ENCODE measurements around the gene FAM76B.

Gene FAM76B

DNA sequence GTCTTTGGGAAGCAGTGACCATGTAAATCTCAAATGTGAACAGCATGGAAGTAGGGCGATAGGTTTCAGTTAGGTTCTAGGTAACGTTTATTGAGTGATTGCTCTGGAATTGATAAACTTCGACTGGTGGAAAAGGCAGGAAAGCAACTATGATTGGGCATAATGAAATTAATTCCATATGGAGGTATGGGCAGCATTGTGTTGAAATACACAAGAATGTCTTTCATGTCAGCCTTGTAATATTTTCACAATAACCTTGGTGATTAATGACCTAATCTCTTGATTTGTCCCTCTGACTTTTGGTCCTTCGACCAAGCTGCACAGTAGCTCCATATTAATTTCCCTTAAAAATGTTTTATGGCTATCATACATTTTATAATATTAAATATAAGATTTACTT, 3.5 kb upstream of the FAM76B start:
- in situ Hi-C loops (cut with HindIII; ENCODE audit: low sequenced_read_pairs) = loop anchor here (5.0 kb wide), 1 partner anchor 604 kb away; no protein-coding TSS in a partner anchor

DNA sequence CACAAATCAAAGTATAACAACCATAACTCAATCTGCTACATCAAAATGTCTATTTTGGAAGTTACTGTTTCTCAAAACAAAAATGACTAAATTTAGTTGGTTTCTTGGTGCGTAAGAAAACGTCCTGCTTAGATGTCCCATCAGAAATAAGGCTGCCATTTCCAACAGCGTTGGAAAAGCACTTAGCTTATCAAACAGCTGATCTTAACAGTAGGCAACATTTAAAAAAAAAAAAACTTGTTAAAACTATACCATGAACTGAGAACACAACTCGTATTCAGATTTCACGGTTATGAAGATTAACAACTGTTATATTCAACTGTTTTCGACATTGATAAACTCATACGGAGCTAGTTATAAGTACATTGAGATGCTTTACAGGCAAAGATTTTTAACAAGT, 3.1 kb upstream of the FAM76B start:
- in situ Hi-C loops (cut with HindIII; ENCODE audit: low sequenced_read_pairs) = loop anchor here (5.0 kb wide), 1 partner anchor 605 kb away; no protein-coding TSS in a partner anchor

DNA sequence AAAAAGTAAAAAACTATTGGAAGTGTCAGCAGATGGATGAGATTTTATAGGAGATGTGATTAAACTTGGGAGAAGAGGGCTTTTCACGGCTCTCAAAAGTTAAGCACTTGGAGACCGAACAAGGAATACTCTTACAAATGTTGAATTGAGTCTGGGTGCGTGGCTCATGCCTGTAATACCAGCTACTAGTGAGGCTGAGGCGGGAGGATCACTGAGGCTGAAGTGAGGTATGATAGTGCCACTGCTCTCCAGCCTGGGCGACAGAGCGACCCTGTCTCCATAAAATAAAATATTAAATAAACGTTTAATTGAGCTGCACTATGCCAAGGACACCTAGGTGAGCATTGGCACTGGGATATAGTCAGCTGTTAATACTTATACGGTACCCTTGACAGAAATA, 2.6 kb upstream of the FAM76B start:
- in situ Hi-C loops (cut with HindIII; ENCODE audit: low sequenced_read_pairs) = loop anchor here (5.0 kb wide), 1 partner anchor 605 kb away; no protein-coding TSS in a partner anchor

DNA sequence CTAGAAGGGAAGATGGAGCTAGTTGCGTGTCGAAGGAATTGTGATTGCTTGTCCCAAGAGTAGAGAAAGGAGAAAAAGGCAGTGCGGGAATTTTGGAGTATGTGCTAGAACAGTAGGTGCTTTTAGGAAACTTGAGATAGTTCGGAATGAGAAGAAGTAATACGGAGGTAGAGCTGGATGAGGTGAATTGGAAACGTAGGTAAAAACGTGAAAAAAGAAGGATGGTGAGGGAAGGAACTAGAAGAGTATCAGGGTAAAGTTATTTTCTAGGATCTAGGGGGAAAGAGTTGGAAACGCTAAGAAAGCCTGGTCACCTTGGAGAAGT, 2.1 kb upstream of the FAM76B start:
- in situ Hi-C loops (cut with HindIII; ENCODE audit: low sequenced_read_pairs) = loop anchor here (5.0 kb wide), 1 partner anchor 606 kb away; no protein-coding TSS in a partner anchor

DNA sequence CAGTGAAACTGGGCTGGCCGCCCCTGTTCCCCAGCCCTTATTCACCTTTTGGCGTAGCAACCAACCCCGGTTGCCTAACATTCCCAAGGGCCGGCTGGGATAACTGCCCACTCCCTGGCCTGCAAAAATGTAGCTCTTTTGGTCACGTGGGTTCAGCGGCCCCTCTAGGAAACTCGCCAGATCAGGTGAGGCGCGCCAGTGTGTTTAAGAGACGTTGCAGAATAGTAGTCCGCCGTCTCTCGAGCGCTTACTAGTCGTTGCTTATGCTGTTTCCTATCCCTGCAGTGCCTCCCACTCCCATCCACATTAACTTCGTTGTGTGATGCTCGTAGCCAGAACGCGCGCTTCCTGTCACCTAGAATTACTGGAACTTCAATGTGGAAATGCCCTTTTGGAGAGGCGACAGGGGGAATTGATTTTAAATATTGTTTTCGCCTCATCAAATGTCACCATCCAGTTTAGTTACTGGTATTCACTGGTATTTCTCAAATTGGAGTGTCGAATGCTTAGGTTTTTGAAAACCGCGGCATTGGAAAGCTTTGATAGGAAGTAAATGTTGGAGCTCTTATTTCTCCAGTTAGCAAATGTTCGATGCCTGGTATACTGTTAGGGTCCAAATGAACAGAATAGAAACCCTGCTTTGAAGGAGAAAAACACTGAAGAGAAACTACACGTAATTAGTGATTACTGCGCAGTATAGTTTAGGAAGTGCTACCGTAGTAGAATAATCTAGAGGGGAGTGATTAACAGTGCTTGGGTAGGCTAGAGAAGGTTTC, 1.5 kb upstream of the FAM76B start:
- in situ Hi-C loops (cut with HindIII; ENCODE audit: low sequenced_read_pairs) = loop anchor here (5.0 kb wide), 1 partner anchor 606 kb away; no protein-coding TSS in a partner anchor

DNA sequence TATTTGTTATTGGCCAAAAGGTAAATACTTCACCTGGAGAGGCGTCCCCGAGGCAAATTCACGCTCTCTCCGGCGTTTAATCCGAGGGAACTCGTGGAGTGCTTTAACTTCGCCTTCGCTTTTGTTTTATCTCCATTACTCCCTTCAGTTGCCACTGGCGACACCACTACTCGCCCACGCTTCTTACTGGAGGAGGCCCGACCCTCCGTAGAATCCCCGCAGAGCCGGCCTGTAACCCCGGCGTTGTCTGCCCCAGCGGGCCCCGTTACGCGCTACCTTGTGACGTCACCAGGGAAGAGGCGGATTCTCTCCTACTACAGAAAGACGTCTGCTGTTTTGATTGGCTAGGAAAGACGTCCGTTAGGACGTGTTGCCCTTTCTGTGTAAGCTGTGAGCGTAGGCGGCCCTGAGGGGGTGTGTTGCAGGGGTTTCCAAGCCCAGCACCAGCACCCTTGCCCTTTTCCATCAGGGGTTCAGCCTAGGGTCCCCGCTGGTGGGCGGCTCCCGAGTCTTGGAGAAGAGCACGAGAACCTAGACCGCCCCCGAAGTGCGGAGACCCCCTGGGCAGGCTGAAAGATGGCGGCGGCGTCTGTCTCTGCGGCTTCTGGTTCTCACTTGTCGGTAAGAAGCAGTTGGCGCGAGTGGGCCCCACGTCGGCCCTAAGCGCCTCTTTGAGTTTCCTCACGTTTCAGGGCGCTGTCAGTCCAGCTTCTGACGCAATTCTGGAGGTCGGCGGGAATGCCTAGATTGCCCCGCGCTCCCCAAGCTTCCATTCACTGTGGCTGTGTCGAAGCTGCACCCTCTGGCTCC, 746 bp upstream of the FAM76B start, which contains the start of gene CEP57:
Gene CEP57 (plus strand): TSS at position 376 of the 810 bp plus-strand sequence. CDS start 201 bp downstream, at position 577.
- in situ Hi-C loops (cut with HindIII; ENCODE audit: low sequenced_read_pairs) = loop anchor here (5.0 kb wide), 1 partner anchor 607 kb away; no protein-coding TSS in a partner anchor

DNA sequence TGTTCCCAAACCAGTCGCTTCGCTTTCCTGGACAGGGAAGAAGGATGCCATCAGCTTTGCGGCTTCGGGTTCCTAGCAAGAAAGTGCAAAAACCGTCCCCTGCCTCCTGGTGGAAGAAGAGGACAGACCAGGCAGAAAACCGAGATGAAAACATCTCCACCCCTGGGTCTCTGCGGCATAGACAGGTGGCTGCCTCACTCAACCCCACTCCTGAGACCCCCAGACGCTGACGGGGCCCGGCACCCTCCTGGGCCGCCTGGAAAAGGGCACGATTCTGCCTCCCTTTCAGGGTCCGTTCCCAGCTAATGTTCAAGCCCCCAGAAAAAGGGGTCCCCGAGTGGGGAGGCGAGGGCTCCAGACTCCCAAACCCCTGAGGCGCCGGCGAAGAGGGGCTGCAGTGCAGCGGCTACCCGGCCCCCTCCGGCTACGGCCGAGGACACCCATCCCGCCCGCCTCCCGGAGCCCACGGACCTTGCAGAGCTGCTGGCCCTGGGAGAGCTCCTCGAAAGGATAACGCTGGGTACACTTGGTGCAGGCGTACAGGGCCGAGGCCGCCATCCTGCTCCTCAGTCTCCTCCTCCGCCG, 569 bp downstream of the FAM76B start:
- in situ Hi-C loops (cut with HindIII; ENCODE audit: low sequenced_read_pairs) = no loop called here

DNA sequence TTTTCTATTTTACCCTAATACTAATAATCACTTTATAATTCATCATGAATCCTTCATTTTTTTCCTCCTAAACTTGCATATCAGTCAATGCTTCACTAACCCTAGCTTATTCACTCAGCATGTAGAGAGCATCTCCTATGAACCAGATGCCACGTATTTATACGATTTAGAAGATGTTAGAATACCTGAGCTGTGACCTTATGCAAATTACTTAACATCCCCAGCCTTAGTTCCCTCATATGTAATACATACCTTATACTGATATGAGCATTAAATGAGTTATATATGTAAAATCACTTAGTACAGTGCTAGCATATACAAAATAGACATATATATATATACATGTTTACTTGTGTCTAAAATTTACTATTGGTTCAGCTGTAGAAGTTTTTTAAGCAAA, 9.0 kb downstream of the FAM76B start:
- in situ Hi-C loops (cut with HindIII; ENCODE audit: low sequenced_read_pairs) = no loop called here

DNA sequence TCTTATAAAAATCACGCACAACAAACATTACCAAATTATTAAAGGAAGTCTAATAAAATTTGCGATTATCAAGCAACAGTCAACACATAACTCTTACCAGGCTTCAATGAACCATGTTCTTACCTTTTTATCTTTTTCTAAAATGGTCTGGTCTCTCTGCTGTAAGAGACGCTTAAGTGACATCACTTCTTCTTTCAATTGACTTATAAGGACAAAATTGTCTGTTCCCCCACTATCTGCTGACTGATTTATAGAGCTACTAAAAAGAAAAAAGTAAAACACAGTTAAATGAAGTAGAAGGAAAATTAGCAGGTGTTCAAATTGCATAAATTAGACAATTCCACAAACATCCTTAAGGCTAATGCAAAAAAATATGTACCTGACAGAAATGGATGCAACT, 10.9 kb downstream of the FAM76B start:
- in situ Hi-C loops (cut with HindIII; ENCODE audit: low sequenced_read_pairs) = no loop called here

DNA sequence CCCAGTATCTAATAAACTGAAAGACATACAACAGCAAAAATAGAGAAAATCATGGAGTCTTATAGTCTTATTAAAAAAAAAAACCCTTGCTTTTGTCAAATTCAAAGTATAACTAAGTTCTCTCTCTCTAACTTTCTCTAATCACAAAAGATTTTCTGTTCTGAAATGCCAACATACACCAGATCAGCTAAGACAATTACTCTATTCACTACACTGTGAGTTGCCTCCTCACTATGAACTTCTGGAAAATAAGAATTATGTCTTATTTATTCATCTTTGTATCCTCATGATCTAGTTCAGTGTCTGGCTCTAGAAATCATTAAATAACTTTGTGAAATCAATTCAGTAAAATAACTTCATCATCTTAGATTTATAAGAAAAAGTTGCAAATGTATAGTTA, 12.7 kb downstream of the FAM76B start:
- in situ Hi-C loops (cut with HindIII; ENCODE audit: low sequenced_read_pairs) = no loop called here

DNA sequence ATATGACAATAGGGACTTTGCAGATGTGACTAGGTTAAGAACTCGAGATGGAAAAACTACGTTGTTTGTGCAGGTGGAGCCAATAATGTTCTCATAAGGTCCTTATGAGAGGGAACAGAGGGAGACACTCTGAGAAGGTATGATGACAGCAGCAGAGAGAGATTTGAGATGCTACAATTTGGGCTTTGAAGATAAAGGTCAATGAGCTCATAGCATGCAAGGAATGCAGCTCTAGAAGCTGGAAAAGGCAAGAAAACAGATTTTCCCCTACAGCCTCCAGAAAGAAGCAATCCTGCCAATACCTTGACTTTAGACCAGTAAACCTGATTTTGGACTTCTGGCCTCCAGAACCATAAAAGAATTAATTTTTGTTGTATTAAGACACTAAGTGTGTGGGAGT, 21.1 kb downstream of the FAM76B start:
- in situ Hi-C loops (cut with HindIII; ENCODE audit: low sequenced_read_pairs) = no loop called here

DNA sequence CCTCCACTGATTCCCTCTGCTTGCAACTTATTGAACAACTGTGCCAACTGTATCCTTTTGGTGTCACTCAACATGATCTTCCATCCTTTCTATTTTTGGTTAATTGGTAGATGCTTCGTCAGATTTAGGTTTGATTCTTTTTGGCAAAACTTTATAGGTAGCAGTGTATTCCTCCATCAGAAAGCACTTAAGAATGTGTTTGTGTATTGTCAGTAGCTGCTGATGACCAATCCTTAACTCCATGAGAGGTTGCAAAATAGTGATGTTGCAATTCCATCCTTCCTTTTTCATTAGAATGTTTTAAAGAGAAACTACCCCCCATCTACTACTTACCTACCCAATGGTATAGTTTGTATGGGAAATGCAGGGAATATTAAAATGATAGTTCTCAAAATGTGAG, 22.1 kb downstream of the FAM76B start:
- in situ Hi-C loops (cut with HindIII; ENCODE audit: low sequenced_read_pairs) = no loop called here

DNA sequence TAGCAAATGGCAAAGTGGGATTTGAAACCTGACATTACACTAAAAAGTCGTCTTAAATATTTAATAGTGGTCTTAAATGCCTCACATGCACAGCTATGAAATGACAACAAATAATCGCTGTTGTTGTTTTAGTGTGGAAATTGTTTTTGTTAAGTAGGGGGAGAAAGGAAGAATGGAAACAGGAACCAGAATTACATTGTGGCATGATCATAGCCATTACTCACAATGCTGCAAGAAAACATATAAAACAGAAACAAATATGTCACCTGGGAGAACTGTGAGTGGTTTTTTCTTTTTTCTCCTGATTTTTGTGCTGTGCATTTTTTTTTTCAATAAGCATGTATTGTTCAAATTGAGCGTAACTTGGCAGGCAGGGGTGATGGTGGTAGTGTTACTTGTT, 22.9 kb downstream of the FAM76B start:
- in situ Hi-C loops (cut with HindIII; ENCODE audit: low sequenced_read_pairs) = no loop called here

DNA sequence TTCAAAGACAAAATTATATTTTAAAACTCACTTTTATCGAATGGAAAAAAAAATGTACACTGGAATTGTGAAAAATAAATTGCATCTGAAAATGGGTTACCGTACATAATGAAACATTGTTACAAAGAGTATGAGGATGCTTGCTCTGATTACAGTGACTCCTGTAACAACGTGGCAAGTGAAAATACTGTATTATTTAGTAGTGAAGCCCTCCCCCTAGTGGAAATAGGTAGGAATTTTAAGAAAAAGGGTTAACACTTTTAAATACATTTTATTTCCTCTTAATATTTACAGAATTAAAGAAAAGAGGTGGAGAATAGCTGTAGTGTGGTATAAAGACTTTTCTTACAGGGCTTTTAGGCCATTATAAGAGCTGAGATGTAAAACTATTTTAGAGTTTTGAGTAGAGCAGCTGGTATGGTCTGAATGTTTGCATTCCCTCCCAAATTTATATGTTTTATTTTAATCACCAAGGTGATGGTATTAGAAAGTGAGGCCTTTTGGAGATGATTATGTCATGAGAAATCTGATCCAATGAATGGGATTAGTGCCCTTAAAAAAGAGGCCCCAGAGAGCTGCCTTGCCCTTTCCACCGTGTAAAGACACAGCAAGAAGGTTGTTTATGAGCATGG, 25.2 kb downstream of the FAM76B start:
- in situ Hi-C loops (cut with HindIII; ENCODE audit: low sequenced_read_pairs) = no loop called here

DNA sequence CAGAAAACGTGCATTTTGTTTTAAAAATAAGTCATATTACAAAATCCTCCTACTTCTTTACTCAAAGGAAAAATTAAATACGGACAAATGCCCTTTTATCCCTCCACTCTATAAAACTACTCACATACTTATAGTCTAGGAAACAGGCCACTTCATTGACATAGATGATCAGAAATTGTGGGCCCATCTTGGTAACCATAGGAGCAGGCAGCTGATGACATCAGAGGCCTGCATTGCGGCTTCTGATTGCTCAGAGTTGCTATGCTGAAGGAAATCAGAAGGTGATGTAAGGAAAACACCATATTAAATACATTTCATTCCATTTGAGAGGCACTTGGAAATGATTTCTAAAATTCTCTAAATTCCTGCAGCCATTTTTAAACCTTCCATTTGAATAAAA, 27.0 kb downstream of the FAM76B start:
- in situ Hi-C loops (cut with HindIII; ENCODE audit: low sequenced_read_pairs) = no loop called here

DNA sequence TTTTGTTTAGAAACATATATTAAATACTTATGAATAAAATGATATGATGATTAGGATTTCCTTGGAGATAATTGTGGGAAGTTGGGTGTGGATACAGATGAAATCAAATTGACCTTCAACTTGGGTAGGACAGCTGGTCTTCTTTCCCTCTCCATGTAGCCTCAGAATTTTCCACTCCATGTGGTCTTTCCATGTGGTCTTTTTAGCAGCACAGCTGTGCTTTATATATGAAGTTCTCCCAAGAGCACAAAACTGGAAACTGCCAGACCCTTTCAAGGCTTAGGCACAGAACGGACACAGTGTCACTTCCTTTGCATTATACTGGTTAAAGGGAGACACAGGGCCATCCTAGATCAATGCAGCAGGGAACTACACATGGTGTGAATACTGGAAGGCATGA, 28.6 kb downstream of the FAM76B start:
- in situ Hi-C loops (cut with HindIII; ENCODE audit: low sequenced_read_pairs) = no loop called here

DNA sequence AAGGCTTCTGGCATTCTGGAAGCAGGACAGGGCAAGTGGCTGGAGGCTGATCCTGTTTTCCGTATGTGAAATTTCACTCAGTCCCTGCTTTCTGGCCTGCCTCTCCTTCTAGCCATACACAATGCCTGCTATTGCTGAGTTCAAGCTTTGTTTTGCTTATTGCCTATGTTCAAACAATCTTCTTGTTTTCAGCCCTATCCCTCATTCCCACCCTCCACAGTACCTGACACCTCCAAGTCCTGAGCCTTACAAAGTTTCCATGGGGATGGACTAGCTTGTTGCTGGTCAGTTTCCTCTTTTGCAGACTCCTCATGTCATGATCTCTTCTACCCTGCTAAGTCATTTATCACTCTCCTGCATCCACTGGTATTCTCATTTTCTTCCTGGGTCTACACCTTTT, 38.1 kb downstream of the FAM76B start:
- in situ Hi-C loops (cut with HindIII; ENCODE audit: low sequenced_read_pairs) = no loop called here

DNA sequence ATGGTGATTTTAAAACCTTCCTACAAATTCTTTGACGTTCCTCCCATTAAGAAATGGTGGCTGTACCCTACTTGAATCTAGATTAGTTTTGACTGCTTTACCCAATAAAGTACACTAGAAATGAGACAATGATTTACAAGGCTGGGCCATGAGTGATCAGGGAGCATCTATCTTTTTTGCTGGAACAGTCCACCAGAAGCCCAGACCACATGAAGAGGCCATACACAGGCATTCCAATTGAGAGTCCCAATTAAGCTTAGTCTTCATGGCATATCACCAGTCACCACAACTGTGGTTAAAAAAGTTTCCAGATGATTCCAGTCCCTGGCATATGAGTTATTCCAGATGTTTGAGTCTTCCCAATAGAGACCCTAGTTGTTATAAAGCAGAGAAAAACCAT, 39.5 kb downstream of the FAM76B start:
- in situ Hi-C loops (cut with HindIII; ENCODE audit: low sequenced_read_pairs) = no loop called here

DNA sequence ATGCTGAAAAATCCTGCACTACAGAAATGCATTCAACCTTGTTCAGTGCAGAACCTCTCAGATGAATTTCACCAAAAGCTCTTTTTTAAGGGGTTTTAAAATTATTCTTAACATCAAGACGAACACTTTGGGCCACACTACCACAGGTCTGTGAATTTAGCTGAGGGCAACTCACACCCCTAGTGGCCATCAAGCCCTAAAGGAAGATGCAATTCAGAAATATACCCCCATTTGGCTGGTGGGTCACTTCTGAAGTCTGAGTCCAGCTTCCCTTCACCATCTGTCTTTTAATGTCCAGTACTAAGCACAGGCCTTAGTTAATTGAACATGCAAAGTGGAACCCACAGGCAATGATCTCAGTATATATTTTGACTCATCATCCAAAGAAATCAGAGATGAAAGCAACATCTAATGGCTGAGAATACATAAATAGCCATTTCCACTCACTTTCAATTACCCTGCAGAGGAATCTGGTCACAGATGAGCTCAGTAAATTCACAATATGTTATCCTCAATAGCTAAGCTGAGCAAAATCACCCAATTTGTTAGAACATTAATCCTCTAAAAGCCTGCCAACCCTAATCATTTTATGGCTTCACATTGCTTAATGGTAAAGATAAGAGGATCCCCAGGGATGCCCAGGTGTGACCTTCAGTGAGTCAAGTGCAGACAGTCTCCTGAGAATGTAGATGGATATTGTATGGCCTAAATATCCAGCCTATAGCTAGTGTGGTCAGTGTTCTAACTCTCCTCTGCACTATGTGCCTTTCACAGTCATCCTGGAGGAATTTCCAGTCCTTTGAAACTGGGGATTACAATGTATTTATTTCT, 50.3 kb downstream of the FAM76B start:
- in situ Hi-C loops (cut with HindIII; ENCODE audit: low sequenced_read_pairs) = no loop called here

DNA sequence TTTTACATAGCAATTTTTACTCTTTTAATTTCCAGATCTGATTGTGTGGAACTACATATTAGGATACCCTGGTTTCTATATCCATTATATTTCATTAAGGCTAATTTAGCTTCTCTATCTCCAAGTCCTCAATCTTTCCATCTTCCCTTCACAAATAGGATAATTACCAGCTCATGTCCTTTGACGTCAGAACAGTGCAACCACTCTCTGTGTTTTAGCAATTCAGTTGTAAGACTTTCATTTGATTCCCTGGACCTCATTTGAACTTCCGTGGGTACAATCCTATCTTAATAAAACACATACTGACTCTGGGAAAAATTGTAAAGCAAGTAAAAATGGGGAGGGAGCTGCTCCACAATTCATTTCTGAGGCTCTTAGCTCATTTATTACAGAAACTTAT, 52.8 kb downstream of the FAM76B start:
- in situ Hi-C loops (cut with HindIII; ENCODE audit: low sequenced_read_pairs) = no loop called here
